ENCODE measurements around the gene SYT2.
"Not testable (repeated sequence)": the region's sequence is repeated elsewhere in the genome, so short reads cannot be mapped to it uniquely, and the experiment has no call there.

SYT2 gene

GRCh38 chr1:202587859-202588485 lies 122.3 kb downstream of the SYT2 start:
- DNase-seq, result no peak

GRCh38 chr1:202586871-202587270 lies 123.4 kb downstream of the SYT2 start:
- no peak for DNase-seq

GRCh38 chr1:202586018-202586821 lies 124.0 kb downstream of the SYT2 start:
- DNase-seq, result peak; percentile 62 to 69

DNA sequence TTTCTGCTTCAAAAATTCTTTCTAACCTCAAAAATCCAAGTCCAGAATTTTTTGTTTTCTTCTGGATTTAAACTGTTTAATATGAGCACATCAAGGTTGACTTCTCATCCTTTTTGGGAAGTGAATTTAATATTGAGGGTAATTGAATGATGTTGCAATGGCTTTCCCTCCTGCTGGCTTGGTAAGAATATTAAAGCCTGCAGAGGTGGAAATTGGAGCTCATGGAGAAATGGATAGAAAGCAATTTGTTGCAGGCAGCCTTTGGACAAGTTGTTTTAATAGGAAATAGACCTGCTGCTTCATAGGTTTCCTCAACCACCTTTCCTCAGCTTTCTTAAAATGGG lies 124.7 kb downstream of the SYT2 start:
- DNase-seq, result no peak

GRCh38 chr1:202584707-202585589 lies 125.3 kb downstream of the SYT2 start:
- DNase-seq, result no peak

DNA sequence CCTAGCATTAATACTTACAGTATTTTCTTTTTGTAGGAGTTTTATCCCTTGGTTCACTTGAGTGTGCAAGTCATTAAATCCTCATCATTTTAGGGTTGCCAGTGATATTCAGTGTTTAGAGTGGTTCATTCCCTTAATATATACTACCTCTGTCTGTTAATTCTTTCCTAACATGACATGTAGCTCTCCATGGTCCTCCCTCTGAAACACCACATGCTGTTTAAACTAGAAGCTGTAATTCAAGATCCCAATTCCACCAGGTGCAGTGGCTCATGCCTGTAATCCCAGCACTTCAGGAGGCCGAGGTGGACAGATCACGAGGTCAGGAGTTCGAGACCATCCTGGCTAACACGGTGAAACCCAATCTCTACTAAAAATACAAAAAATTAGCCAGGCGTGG lies 127.9 kb downstream of the SYT2 start:
- not testable (repeated sequence) for DNase-seq

DNA sequence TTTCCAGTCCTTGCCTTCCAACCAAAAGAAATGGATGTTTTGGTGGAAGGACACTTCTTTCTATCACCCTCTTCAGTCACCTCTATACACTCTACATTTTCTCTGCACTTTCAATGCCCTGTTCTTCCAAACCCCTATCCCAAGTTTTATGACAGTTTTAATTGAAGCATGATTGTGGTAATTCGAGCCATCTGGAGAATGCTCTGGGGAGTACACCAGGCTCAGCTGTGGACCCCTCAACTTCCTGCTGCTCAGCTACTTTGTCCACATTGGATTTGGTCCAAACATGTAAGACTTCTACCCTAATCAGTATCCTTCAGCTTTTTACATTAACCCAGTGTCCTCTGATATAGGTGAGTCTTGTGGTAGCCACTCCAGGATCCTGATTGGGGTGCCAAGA lies 129.6 kb downstream of the SYT2 start:
- DNase-seq, result no peak

- no peak for DNase-seq
Measured at GRCh38 chr1:202579806-202580205, 130.4 kb downstream of the SYT2 start.

DNA sequence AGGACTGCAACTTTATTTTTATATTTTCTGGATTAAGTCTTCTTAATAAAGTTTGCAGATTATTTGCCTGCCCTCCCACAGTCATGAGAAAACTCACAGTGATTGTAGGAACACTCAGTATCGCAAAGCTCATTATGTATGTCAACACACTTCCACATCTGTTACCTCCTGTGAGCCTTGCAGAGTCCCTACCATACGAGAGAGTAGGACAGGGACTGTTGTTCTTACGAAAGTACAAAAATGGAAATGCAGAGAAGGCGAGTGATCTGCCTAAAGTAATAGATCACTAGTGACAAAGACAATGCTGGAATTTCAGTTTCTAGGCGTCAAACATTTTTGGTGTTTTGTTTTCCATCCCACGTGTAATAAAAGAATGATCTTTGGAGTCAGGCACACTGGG lies 131.7 kb downstream of the SYT2 start:
- no peak for DNase-seq

GRCh38 chr1:202578001-202578504 lies 132.2 kb downstream of the SYT2 start:
- no peak for DNase-seq

DNA sequence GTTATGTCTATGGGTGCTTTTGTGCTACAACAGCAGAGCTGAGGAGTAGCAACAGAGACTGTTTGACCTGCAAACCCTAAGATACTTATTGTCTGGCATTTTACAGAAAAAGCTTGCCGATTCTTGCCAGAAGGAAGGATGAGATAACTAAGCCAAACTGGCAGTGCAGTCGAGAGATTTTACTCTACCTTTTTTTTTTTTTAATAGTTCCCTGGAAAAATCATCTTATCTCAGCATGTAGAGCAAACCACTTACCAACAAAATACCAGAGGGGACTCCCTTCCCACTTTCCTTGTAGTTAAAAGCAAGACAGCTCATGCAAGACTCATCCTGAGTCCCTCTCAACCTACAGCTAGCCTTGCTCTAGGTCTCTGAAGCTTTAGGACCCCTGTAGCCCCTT lies 132.9 kb downstream of the SYT2 start:
- no peak for DNase-seq

DNA sequence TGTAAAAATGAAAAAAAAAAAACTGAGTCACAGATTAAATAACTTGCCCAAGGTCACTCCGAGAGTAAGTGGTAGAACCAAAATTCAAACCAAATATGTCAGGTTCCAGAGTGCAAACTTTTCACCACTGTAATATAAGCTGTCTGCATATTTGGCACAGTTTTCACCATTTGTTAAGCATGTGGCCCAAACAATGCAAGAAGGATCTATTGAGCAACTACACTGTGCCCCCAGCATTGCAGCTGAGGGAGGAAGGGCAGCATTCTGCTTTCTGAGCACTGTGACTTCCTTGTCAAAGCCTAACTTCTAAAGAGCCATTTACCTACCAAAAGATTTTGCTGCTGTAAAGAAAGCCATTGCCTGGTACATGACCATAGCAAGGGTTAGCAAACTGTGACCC lies 133.4 kb downstream of the SYT2 start:
- peak; percentile 53 to 61 for DNase-seq

GRCh38 chr1:202575918-202576653 lies 134.2 kb downstream of the SYT2 start:
- no peak for DNase-seq

- DNase-seq, result no peak
Measured at GRCh38 chr1:202572867-202573266, 137.4 kb downstream of the SYT2 start.

DNA sequence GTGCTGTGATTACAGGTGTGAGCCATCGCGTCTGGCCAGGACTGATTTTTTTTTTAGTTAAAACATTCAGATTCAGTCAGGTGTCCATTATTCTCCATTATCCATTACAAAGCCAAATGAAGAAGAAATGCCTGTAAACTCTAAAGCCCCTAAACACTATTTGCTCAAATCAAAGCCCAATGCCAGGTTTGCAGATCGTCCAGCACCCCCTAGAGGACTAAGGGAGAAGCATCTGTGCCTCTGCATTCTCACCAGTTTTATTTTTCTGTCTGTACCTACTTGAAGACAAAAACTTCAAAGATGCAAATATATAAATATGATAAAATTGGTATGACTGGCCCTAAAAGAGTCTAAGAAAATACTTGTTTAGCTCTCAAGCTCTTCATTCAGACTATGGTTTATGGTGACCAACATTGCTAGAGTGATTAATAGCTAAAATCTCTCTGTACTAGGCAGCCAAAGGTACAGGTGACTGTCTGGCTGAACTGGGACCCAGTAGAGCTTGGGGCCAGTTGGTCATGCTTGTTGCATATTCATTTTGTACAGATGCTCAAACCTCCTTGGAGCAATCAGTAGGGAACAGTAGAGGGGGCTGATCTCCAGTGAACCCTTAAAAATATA lies 138.4 kb downstream of the SYT2 start:
- DNase-seq, result peak; percentile 53 to 57

DNA sequence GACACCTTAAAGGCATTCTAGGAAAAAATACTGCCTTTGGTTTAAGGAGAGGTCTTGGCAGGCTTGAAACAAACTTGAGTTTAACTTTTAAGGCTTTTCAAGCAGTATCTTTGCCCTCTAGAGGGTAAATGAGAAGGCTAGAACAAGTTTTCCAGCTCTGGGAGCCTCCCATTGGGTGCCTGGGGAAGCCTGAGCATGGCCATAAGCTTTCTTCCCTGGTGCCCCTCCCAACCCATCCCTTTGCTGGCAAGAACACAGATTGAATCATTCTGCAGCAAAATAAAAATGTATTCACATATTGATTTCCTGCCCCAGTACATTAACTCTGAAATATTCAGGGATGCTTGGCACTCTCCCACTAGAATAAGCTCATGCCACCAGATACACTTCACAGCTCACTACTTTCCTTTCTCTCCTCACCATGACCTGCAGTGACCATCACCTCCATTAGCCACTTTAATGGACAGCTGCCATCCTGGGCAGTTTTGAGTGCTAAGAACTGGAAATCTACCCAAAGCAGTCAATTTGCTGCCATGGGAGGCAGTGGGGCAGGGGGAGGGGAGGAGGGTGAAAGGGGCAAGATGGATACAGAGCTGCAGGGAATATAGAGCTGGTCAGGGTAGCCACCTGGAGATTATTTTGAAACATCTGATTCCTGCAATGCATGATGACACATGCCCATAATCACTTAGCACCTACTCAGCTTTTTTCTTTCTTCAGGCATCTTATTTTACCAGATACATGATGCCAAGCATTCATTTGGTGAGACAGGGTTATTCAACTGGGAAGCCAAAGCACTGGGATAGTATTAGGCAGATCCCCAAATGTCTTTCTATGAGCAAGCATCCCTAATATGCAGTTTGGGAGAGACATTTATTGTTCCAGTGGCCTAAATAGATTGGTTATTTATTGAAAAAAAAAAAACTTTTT lies 140.6 kb downstream of the SYT2 start:
- no peak for DNase-seq

GRCh38 chr1:202568826-202569225 lies 141.4 kb downstream of the SYT2 start:
- no peak for DNase-seq

GRCh38 chr1:202568410-202568809 lies 141.8 kb downstream of the SYT2 start:
- no peak for DNase-seq

- no peak for DNase-seq
Measured at GRCh38 chr1:202567738-202568137, 142.5 kb downstream of the SYT2 start.

DNA sequence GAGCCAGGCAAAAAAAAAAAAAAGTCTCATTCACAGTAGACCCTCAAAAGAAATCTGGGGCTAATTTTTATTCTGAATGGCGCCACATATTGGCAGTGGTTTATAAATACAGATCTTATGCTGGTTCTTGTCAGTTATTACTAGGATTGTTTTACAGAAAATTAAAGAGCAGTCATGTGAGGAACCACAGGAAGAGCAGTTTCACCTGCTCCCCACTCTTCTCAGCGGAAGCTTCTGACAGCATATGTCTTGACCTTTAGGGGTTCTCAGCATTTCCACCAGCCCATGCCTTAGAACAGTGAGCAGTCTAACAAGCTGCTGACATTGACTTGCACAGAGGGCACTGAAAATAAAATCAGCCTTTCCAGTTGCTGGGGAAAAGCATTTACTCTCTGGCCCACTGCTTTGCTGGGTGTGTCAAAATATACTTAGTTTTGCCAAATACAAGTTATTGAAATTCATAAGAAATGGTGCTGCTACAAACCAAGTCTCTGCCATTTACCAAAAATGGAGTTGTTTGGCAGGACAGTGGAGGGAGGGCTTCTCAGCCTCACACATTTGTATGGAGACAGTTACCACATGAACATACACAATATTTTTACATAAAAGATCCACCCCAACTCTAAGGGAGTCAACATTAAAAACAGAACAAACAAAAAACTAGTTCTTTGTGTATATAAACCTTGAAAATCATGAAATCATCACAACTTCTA lies 144.2 kb downstream of the SYT2 start:
- DNase-seq, result no peak
